GM18517 (cell line): ENCODE results near the gene STMN3.
"Not testable (repeated sequence)": the region's sequence is repeated elsewhere in the genome, so short reads cannot be mapped to it uniquely, and the experiment has no call there.

ENCODE experiments used
- ATAC-seq: cut with Tn5 transposase; IDR thresholded peaks from one replicate; pipeline ENCODE4 v1.9.1; 2021; ENCODE audit warnings: mild to moderate bottlenecking, moderate library complexity; ENCODE audit not compliant: unreplicated experiment

STMN3 gene

DNA sequence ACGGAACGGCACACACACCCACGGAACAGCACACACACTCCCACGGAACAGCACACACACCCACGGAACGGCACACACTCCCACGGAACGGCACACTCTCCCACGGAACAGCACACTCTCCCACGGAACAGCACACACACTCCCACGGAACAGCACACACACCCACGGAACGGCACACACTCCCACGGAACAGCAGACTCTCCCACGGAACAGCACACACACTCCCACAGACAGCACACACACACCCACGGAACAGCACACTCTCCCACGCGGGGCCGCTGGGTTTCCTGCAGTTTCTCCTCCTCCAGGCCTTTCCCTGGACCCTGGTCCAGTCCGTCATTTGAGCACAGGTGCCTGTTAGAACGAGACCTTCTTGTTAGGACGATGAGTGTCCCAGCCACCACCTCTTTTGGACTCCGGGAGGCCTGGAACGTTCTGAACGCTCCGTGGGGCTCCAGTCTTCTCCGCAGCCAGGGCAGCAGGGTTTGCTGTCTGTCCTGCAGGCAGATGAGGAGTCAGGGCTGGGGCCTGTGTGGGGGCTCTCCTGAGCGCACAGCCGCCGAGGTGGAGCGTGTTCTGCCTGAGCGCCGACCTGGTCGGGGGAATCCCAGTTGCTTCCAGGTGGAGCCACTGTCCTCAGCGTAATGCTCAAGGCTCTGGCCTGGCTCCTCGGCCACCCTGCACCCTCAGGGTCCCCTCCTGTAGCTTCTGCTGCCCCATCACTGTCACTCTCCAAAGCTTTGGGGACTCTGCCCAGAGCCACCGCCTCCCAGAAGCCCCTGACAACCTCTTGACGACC is 25.6 kb upstream of the STMN3 start:
- ATAC-seq, result no peak

- ATAC-seq, result no peak
These were observed 24.8 kb upstream of the STMN3 start for GRCh38 chr20:63678071-63678470.

GRCh38 chr20:63675681-63676368 is 22.6 kb upstream of the STMN3 start:
- no peak for ATAC-seq

GRCh38 chr20:63673951-63674350 is 20.7 kb upstream of the STMN3 start:
- ATAC-seq, result no peak

- no peak for ATAC-seq
These were observed 19.4 kb upstream of the STMN3 start for GRCh38 chr20:63672666-63673065.

GRCh38 chr20:63671695-63672094 is 18.5 kb upstream of the STMN3 start:
- ATAC-seq, result not testable (repeated sequence)

DNA sequence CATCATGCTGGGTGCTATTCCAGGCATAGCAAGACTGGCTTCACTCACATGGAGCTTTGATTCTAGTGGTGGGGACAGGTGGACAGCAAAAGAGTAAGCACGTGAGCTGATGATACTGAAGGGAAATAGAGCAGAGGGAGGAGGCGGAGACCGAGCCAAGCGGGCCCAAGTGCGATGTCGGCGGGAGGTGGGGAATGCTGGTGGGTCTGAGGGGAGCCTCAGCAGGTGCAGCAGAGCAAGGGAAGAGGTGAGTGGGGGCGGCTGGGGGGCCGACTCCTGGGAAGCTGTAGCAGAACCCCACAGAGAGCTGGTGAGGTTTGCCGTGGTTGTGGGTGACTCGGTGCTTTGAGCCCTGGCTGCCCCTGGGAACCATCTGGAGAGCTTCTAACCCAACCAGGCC is 15.1 kb upstream of the STMN3 start:
- ATAC-seq, result no peak

- no peak for ATAC-seq
These were observed 14.6 kb upstream of the STMN3 start for GRCh38 chr20:63667858-63668257.

- ATAC-seq, result no peak
These were observed 12.5 kb upstream of the STMN3 start for GRCh38 chr20:63665708-63666107.

DNA sequence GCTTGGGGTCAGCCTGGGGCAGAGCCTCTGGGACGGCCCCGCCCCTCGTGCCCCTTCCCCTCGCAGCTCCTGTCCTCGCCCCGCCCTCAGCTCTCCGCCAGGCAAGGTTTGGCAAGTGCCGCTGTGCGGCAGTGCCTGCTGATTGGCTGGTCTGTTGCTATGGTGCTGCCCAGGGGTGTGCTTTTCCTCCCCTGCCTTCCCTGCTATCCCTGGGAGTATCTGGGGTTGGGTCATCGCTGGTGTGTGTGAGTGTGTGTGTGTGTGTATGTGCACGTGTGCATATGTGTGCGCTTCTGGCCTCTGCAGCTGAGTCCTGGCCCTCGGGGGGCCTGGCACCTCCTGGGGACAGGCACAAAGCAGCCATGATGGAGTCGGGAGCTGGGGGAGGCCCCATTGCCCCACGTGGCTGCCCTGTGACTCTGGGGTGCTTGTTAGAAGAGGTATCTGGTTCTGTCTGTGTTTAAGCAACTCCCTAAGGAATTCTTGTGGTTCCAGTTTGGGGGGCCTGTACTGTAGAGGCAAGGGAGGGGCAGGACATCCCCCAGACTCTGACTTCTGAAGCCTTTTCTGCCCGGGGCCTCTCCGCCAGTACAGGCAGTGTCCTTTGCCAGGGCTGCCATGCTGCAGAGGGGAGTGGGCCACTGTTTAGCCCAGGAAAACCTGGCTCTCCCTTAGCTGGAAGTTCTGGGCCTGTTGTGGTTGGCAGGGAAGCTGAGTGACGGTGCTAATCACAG is 11.8 kb upstream of the STMN3 start:
- no peak for ATAC-seq

GRCh38 chr20:63664143-63664851 is 11.1 kb upstream of the STMN3 start:
- no peak for ATAC-seq

- ATAC-seq, result no peak
These were observed 10.3 kb upstream of the STMN3 start for GRCh38 chr20:63663332-63664066.

DNA sequence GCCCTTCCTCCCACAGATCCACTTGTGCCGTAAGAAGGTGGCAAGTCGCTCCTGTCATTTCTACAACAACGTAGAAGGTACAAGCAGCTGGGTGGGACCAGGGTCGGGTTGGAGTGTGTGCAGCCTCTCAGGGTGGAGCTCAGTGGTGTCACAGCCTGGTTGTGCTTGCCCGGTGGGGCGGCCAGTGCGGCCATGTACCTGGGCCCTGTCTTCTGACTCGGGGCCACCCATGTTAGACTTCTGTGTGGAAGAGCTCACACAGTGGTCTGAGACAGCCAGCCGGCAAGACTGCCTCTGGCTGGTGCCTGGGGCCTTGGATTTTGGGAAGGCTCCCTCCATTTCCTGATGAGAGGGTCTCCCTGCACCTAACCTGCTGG is 9.6 kb upstream of the STMN3 start:
- no peak for ATAC-seq

GRCh38 chr20:63661959-63662812 is 9.0 kb upstream of the STMN3 start:
- ATAC-seq, result no peak

DNA sequence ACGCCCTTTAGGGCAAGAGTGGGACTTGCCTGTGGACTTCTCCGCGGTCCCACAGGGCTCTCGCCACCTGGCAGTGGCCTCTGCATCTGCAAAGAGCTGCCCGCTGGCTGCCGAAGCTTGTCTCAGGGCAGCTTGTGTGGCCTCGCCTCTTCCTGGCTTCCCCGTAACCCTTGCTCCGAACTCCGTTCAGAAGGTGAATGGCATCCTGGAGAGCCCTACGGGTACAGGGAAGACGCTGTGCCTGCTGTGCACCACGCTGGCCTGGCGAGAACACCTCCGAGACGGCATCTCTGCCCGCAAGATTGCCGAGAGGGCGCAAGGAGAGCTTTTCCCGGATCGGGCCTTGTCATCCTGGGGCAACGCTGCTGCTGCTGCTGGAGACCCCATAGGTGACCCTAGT is 7.9 kb upstream of the STMN3 start:
- no peak for ATAC-seq

DNA sequence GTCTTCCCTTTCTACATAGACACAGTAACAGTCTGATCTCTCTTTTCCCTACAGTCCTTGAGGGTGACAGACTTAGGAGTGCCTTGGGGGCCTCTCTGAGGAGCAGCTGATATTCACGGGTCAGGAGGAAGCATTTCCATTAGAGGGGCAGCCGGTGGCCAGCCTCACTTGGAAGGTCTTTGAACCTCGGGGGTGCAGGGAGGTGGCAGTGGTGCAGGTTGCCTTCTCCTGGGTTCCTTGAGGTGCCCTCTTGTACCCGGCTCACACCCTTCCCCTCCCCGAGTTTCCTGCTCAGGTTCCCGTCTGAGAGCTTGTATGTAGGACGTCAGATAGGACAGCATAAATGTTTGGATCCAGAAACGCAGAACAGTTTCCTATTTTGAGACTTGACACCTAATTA is 7.4 kb upstream of the STMN3 start:
- ATAC-seq, result no peak

- not testable (repeated sequence) for ATAC-seq
These were observed 7.0 kb upstream of the STMN3 start for GRCh38 chr20:63660174-63660573.

DNA sequence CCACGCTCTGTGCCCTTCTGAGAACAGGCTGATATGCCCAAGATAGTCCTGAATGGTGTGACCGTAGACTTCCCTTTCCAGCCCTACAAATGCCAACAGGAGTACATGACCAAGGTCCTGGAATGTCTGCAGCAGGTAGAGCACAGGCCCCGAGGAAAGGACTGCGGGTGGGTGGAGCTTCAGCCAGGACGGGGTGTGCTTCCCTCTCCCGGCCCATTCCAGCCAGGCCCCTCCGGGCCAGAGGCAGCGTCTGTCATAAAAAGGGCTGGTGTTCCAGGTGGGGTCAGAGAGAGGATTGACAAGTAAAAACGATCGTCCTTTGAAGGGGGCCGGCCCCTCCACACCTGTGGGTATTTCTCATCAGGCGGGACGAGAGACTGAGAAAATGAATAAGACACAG is 6.1 kb upstream of the STMN3 start:
- no peak for ATAC-seq

- no peak for ATAC-seq
These were observed 5.5 kb upstream of the STMN3 start for GRCh38 chr20:63658749-63659187.
